HG03469 (cell line): ENCODE results near the gene AMMECR1L.
"Not testable (repeated sequence)": the region's sequence is repeated elsewhere in the genome, so short reads cannot be mapped to it uniquely, and the experiment has no call there.

ENCODE experiments used
- ATAC-seq: cut with Tn5 transposase; IDR thresholded peaks from one replicate; pipeline ENCODE4 v1.9.1; 2021; ENCODE audit warnings: mild to moderate bottlenecking, moderate library complexity, moderate number of reproducible peaks; ENCODE audit not compliant: unreplicated experiment

The AMMECR1L gene

GRCh38 chr2:127885780-127886592, at the start of gene AMMECR1L:
Gene AMMECR1L (minus strand): TSS chr2:127885956. CDS start chr2:127874234, 11,722 bp downstream.
- peak; percentile 88 for ATAC-seq

GRCh38 chr2:127935337-127935736, 49.6 kb upstream of the AMMECR1L start:
- ATAC-seq, result no peak

- no peak for ATAC-seq
Observed at GRCh38 chr2:127932199-127932876, 46.6 kb upstream of the AMMECR1L start.

GRCh38 chr2:127929449-127929848, 43.7 kb upstream of the AMMECR1L start:
- no peak for ATAC-seq

- no peak for ATAC-seq
Observed at GRCh38 chr2:127927384-127927783, 41.6 kb upstream of the AMMECR1L start.

GRCh38 chr2:127917916-127918315, 32.2 kb upstream of the AMMECR1L start:
- no peak for ATAC-seq

- no peak for ATAC-seq
Observed at GRCh38 chr2:127913808-127914457, 28.2 kb upstream of the AMMECR1L start.

- ATAC-seq, result no peak
Observed at GRCh38 chr2:127911737-127912136, 26.0 kb upstream of the AMMECR1L start.

- no peak for ATAC-seq
Observed at GRCh38 chr2:127910415-127910814, 24.7 kb upstream of the AMMECR1L start.

GRCh38 chr2:127909019-127909418, 23.3 kb upstream of the AMMECR1L start:
- ATAC-seq, result no peak

GRCh38 chr2:127907733-127908400, 22.1 kb upstream of the AMMECR1L start:
- not testable (repeated sequence) for ATAC-seq

GRCh38 chr2:127906206-127906926, 20.6 kb upstream of the AMMECR1L start:
- no peak for ATAC-seq

- ATAC-seq, result no peak
Observed at GRCh38 chr2:127901339-127902056, 15.7 kb upstream of the AMMECR1L start.

GRCh38 chr2:127897531-127898211, 11.9 kb upstream of the AMMECR1L start:
- no peak for ATAC-seq

GRCh38 chr2:127893494-127893893, 7.7 kb upstream of the AMMECR1L start:
- ATAC-seq, result no peak

- no peak for ATAC-seq
Observed at GRCh38 chr2:127893033-127893432, 7.3 kb upstream of the AMMECR1L start.

GRCh38 chr2:127891811-127892210, 6.1 kb upstream of the AMMECR1L start:
- ATAC-seq, result no peak

GRCh38 chr2:127890756-127891155, 5.0 kb upstream of the AMMECR1L start:
- not testable (repeated sequence) for ATAC-seq

- no peak for ATAC-seq
Observed at GRCh38 chr2:127888772-127889171, 3.0 kb upstream of the AMMECR1L start.
